Embryonic facial prominence (tissue), 1 donor: Measurements from ENCODE around the gene OR2A25.
"Not testable (repeated sequence)": the region's sequence is repeated elsewhere in the genome, so short reads cannot be mapped to it uniquely, and the experiment has no call there.

Source experiments
- DNase-seq: peaks from one replicate; pipeline ENCODE4 v3.0.0-alpha.2; 2016; ENCODE audit errors: extremely low spot score

The OR2A25 gene, protein sequence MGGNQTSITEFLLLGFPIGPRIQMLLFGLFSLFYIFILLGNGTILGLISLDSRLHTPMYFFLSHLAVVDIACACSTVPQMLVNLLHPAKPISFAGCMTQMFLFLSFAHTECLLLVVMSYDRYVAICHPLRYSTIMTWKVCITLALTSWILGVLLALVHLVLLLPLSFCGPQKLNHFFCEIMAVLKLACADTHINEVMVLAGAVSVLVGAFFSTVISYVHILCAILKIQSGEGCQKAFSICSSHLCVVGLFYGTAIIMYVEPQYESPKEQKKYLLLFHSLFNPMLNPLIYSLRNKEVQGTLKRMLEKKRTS

DNA sequence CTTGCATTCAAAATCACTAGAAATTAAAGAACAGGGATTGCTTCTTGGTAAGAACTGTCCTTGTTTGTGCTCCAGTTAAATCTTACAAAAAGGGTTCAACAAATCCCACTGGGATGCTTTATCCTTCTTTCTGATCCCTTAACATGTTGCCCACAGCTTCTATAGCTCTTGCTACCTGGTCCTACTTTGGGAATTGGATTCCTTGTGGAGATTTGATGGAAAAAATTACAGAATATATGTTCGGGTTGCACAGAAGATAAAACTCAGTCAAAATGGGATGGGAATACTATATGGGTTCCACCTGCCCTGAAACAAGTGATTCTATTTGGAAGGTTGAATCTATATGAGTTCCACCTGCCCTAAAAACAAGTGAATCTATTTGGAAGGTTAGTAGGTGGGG is at the start of gene OR2A25:
Gene OR2A25 (plus strand): TSS at position 301 of the 400 bp plus-strand sequence. CDS start 4,409 bp downstream, outside the sequence.
- DNase-seq = no peak

DNA sequence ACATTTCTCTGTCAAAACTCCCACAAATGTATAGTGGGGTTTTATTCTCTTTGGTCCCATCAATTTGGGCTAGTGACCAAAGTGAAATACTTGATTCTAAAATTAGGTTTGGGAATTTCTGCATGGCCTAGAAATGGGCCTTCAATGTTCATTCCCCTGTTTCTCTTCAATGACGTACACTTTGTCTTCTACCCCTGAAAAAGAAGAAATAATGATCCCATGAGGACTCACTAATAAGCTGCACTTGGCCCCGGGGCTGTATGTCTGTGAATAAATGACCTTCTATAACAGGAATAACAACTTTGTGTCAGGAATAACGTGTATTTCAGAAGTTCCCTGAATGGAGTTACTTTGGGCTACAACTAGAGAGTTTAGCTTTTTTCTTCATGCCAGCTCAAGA is 49.3 kb upstream of the OR2A25 start:
- no peak for DNase-seq

DNA sequence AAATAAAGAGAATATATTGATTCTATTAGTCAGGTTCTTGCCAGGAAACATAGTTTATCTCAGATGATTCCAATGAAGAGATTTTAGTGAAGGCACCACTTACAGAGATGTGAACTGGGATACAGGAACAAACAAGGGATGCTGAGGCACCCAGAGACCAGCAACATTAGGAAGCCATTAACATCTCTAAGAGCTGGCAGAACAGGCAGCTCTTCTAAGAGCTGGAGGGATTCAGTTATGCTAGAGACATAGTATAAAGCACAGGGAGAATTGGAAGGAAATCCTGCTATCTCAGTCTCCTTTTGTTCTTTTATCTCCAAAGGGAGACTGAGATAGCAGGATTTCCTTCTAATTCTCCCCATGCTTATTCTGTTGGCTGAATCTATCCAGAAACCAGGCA is 47.4 kb upstream of the OR2A25 start:
- no peak for DNase-seq

DNA sequence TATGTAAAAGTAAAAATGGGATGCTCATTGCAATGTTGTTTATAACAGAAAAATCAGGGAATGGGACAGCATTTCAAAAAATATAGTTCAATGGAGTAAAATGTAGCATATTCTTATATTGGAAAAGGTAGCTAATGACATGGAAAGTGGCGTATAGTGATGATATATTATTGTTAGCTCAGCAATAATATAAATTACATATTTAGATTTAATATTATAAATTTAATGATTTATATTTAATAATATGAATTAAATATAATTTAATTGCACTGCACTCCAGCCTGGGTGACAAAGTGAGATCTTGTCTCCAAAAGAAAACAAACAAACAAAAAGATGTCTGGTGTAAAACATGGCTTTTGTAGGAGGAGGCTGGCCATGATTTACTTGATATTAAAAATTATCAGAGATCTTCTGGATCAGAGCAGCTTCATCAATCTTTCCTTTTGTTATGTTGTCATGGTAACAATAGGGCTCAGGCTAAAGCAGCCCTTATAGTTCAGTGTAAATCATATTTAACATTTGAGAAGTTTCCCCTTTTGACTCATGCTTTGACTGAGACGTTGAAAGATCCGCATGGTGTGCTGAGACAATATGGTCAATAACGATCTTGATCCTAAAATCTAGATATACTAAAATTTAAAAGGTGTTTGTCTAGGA is 46.3 kb upstream of the OR2A25 start:
- DNase-seq = no peak

DNA sequence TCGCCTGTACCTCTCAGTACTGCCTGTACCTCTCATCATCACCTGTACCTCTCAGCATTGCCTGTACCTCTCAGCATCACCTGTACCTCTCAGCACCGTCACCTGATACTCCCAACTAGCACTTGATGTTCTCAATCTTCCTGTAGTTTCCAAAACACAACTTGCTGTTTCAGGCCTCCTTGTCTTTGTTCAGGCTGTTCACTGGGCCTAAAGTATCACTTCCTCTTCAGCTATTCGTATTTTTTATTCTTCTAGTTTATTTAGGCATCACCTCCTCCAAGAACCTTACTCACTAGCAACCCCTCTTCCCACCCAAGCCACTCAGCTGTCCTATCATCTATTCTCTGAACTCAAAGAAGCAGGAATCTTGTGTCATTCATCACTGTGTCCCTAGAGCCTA is 45.4 kb upstream of the OR2A25 start:
- no peak for DNase-seq

DNA sequence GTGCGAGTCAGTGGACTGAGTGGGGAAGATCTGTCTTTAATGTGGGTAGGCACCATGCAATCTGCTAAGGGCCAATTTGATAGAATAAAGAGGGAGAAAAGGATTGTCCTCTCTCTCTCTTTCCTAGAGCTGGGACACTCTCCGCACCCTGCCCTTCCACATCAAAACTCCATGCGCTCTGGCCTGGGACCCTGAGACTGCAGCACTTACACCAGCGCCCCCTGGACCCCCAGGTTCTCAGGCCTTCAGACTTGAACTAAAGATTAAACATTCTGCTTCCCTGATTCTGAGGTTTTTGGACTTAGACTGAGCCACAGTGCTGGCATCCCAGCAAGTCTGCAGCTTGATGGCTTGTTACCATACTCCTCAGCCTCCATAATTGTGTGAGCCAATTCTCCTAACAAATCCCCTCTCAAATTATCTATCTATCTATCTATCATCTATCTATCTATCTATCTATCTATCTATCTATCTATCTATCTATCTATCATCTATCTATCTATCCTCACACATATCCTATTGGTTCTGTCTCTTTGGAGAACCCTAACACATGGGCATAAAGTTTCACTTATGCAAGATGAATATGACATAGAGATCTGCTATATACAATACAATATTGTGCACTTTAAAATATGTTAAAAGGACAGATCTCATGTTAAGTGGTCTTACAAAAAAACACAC is 43.3 kb upstream of the OR2A25 start:
- DNase-seq = no peak

DNA sequence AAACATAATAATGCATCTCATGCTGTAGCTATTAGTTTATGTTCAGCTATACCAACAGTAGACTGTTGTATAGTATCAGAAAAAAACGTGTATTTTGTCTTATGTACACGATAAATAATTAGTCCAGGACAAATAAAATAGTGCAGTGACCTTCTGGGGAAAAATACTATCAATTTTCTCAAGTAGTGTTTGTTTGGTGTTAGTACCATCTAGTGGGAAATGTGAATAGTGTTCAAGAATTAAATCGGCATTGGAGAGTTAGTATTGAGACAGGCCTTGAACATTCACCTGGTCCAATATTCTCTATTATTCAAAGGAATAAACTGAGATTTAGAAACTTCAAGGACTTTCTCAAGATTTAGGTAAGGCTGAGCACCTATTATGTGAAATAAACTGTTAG is 42.5 kb upstream of the OR2A25 start:
- DNase-seq = no peak

DNA sequence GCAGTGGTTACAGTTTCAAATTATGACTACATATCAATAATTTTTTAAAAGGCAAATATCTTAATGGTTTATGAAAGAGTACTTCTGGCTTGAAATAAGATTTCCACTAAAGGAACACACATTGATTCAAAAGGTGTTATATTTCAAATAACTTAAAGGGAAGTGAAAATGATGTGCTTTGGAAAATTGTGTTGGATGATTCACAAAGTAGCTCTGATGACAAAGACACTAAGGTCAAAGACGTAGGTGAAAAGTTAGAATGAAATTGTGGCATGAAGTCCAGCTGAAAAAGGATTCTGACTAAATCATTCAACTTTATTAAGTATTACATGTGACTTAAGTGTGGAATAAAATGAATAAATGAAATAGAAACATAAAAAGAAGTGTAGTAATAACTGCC is 41.6 kb upstream of the OR2A25 start:
- no peak for DNase-seq

DNA sequence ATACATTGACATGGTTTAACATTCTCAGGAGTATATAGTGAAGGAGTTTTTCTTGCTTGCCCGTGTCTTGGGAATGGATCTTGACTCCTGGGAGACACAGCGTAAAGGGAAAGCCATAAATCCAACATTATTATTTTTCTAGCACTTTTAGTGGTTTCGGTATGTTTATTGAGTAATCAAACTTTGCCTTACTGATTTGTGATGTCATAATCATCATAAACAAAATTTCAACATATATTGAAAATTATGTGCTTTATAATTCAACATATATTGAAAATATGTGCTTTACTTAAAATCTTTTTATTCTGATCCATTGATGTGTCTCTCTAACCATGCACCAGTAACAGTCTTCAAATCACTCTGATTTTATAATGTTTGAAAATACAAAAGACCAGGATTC is 41.1 kb upstream of the OR2A25 start:
- DNase-seq = no peak

DNA sequence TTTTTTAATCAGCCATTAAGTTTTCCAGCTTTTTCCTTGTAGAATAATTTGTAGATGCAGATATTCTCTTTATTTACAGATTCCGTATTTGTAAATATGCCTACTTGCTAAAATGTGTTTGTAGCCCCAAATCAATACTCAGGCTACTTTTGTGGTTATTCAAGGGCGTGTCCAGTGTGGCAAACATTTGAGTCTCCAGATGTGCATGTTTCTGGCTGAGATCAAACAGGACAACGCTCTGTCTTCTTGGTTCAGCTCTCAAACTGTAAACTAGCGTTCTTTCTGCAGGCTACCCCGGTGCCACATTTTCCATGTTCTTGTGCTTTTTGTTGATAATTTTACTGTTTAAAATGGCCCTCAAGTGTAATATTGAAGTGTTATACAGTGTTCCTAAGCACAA is 37.1 kb upstream of the OR2A25 start:
- DNase-seq = no peak

DNA sequence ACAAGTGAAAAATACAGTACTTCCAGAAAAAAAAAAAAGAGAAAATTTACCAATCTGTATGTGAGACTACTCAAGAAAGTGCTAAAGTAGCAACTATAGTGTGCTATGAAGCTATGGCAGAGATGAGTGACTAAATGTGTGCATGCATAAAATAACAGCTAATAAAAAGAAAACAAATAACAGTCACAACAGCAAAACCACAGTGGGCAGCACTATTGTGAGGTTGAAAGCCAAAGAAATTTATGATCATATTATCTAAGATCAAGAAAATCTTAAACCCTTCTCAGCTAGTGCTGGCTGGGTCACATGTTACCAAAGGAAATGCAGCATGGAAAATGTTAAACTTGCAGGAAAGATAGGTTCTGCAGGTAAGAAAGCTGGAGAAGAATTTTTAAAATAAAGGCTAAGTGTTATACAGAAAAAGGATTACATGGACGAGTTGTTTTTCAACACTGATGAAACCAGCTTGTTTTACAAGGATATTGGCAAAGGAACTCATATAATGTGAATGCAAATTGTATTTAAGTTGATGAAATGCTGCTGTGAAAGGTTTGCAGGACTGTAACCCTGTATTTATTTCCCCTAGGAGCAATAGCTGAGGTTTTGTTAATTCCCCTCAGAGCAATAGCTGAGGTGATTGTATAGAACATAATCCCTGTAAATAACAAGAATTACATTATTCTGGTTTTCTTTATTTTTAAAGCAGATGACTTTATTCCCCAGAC is 36.5 kb upstream of the OR2A25 start:
- no peak for DNase-seq

DNA sequence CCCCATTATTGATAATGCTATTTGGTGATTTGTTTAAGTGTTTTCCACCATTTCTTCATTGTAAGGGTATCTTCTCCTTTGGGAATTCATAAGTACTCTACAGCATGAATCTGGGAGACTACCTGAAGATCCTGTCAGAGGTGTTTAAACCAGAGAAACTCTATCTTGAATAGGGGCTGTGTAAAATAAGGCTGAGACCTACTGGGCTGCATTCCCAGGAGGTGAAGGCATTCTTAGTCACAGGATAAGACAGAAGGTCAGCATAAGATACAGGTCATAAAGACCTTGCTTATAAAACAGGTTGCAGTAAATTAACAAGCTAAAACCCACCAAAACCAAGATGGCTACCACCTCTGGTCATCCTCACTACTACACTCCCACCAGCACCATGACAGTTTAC is 34.2 kb upstream of the OR2A25 start:
- no peak for DNase-seq

DNA sequence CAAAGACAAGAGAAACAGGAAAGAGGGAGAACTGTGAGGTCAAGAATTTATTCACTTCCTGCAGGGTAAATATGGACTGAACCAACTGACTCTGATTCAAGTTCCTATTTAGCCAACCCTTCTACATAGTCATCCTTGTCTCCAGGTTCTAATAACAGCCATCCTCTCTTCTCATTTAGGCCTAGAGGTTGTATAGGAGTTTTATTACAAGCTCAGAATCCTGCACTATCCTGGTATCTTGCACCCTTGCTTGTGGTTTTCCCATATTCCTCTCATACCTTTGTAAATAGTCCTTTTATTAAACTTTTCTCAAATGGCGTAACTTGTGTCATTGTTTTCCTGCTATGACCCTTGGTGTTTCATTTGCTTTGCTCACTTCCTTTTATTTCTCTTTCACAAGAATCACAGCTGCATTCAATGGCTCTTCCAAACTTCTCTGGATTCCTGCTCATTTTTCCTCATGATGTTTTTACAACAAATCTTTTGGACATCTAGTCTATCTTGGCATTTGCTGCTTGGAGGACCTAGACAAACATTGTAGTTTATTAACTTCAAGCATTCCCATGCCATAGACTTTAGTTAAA is 33.2 kb upstream of the OR2A25 start:
- DNase-seq = no peak

DNA sequence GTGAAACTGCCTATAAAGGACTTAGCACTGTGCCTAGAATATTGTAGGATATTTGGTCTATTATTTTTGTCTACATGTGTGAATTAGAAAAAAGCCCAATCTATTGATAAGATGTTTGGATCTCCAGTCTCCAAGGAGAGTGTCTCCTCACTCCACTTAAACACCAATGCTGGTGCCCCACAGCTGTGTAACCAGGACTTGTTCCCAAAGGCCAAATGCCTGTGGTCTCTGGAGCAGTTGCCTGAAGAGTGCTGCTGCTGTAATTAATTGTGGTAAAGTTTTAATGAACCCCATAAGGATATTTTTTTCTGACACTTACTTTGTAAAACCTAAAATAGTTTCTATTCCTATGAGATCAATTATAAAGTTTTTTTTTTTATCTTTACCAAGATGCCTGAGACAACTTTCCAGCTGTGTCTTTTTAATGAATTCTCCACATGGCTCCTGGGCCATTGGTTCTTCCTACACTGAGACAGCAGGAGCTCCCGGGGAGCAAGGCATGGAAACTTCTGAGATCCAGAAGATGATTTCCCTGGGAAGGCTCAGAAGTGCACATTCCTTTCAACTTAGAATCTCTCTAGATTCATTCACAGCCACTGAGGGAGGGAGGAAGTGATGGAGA is 32.1 kb upstream of the OR2A25 start:
- no peak for DNase-seq

DNA sequence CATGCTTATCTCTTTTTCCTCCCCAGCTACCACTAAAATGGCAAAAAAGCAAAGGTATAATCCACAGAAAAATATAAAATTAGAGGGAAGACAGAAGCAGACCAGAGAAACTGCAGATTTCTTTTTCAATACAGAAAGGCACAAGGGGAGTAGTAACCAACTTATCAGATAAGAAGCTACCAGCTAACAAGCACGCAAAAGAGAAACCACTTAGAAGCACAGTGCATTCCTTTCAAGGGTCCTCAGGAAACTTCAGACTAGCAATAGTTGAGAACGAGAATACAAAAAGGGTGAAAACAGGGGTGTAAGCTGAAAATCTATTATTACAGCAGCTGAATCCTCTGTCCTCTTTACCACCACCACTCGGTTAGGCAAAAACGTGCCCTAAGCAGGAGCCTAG is 30.7 kb upstream of the OR2A25 start:
- DNase-seq = no peak

DNA sequence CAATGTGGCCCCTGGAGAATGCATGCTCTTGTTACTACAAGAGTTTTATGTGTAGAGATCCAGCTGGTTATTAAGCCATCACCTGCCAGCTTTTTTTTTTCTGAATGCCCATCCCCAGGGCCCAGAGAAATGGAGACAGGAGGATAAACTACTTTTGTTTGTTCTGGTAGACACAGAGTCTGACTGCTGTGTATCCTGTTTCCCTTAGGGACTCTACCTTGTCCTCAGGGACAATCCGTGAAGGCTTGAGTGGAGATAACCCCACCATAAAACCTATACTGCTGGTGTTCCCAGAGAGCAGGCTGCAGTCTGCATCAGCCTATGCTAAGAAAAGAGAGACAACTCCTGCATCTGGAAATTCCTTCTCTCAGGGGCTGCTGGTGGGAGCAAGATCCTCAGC is 21.0 kb upstream of the OR2A25 start, which contains the start of gene OR2A5:
Gene OR2A5 (plus strand): TSS at position 301 of the 400 bp plus-strand sequence. CDS start 1,454 bp downstream, outside the sequence.
- no peak for DNase-seq

DNA sequence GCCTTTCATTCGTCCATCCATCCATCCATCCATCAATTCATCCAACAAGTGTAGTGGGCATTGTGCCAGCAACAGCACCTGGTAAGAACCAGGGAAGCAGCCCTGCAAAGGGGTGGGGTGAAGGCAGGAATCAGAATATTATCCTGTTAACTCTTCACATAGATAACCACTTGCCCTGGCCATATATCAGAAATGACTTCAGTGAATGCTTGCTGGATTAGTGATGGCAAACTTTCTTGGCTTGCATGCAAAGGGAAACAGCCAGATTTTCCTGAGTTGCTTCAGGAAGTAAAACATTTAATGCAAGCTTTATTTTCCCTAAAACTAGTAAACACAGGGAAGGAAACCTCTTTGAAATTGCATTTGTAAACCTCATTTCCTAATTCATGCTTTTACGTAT is 20.1 kb upstream of the OR2A25 start:
- DNase-seq = no peak

DNA sequence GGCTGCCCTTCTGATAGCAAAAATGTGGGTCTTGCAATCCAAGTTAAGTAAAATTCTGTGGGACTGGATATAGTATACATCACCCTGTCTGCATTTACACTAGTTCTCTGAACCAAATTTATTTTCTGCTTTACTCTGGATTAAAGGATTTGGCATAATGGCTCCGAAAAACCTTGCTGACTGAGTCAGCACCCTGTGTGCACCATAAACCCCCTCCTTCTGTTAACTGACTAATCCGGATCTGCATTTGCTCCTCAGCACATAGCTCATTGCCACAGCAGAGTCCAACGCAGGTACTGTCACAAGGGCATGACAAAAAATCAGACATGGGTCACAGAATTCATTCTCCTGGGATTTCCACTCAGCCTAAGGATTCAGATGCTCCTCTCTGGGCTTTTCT is 19.5 kb upstream of the OR2A25 start:
- DNase-seq = no peak

DNA sequence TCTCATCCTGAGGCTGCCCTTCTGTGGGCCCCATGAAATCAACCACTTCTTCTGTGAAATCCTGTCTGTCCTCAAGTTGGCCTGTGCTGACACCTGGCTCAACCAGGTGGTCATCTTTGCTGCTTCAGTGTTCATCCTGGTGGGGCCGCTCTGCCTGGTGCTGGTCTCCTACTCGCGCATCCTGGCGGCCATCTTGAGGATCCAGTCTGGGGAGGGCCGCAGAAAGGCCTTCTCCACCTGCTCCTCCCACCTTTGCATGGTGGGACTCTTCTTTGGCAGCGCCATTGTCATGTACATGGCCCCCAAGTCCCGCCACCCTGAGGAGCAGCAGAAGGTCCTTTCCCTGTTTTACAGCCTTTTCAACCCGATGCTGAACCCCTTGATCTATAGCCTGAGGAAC is 18.7 kb upstream of the OR2A25 start:
- DNase-seq = not testable (repeated sequence)

DNA sequence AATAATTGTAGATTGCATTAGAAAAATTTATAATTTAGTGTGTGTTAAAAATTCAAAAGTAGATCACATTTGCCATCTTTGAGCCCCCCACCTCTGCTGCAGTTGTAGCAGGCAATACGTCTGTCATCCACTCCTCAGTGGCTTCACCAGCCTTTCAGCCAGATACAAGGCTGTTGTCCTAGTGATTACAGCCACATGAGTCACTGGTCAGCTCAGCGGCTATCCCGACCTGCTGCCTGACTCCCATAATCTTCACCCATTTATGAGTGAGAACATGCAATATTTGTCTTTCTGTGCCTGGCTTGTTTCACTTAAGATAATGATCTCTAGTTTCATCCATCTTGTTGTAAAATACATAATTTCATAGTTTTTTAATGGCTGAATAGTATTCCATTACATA is 11.7 kb upstream of the OR2A25 start:
- DNase-seq = no peak

DNA sequence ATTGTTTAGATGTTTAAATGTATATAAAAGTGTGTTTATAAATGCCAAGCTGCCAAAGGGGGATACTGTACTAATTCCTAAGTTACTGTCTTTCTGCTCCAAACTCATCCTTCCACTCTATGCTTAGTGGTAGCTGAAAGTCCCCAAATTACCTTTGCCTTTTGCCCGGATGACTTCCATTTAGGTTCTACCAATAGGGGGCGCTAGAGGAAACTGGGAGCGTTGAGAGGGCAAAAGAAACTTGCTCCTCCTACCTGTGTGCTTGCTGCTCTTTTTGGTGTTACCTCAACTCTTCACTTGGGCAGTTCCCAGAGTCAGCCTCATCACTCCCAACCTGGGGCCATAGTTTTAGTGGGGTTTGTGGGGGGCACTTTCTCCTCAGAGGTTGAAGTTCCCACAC is 5.9 kb upstream of the OR2A25 start:
- no peak for DNase-seq
